Measurements from ENCODE around the gene C1orf198.

Gene C1orf198

GRCh38 chr1:230867903-230868735 lies at the start of gene C1orf198:
C1orf198 (minus strand) TSS chr1:230868521; CDS start chr1:230868512, 9 bp downstream.
- Histone ChIP-seq H3K4me2 (ENCODE audit: low read length) (peak within 1 kb of the TSS; percentile 92), H3K4me1 (ENCODE audit: low read length) (peaks cover 10% of the 10 kb centered on the region; the same call in 1 of the 2 replicates), H3K9ac (ENCODE audit: low read length) (peak within 1 kb of the TSS; percentile 67), H3K4me3 (ENCODE audit: low read length) (peak within 1 kb of the TSS; percentile 87), H3K27ac (ENCODE audit: low read length) (no peak within 1 kb of the TSS), H3K9me3 (ENCODE audit: insufficient read depth, low read length) (no peaks in the 10 kb centered on the region), H3K27me3 (ENCODE audit: low read depth, low read length) (peaks cover 19% of the 10 kb centered on the region), H3K79me2 (ENCODE audit: low read length) (no peaks in the 10 kb centered on the region), H3K36me3 (replicated peaks; ENCODE audit: low read depth, low read length) (no peaks in the 10 kb centered on the region), H4K20me1 (ENCODE audit: insufficient read depth, low read length) (no peaks in the 10 kb centered on the region), H2AFZ (ENCODE audit: low read depth, low read length) (peak within 1 kb of the TSS; percentile 72)
- TF ChIP-seq CTCF (IDR thresholded peaks at IDR 0.05; ENCODE audit: low read depth, low read length) (no peak), EZH2phosphoT487 (IDR thresholded peaks at IDR 0.05; ENCODE audit: low read depth) (no peak)

GRCh38 chr1:230917284-230918135 lies 49.2 kb upstream of the C1orf198 start:
- H2AFZ ChIP-seq (ENCODE audit: low read depth, low read length), result no peak overlapping the region
- H3K27ac ChIP-seq (ENCODE audit: low read length), result no peak overlapping the region
- H3K4me3 ChIP-seq (ENCODE audit: low read length), result no peak overlapping the region
- TF ChIP-seq CTCF (IDR thresholded peaks at IDR 0.05; ENCODE audit: low read depth, low read length), result peak; percentile 88
- no peak for TF ChIP-seq EZH2phosphoT487 (IDR thresholded peaks at IDR 0.05; ENCODE audit: low read depth)
- no peaks in the 10 kb centered on the region for H4K20me1 ChIP-seq (ENCODE audit: insufficient read depth, low read length)
- no peaks in the 10 kb centered on the region for H3K27me3 ChIP-seq (ENCODE audit: low read depth, low read length)
- no peak overlapping the region for H3K9ac ChIP-seq (ENCODE audit: low read length)
- H3K9me3 ChIP-seq (ENCODE audit: insufficient read depth, low read length), result no peaks in the 10 kb centered on the region
- H3K4me1 ChIP-seq (ENCODE audit: low read length), result no peaks in the 10 kb centered on the region
- no peak overlapping the region for H3K4me2 ChIP-seq (ENCODE audit: low read length)
- no peaks in the 10 kb centered on the region for H3K79me2 ChIP-seq (ENCODE audit: low read length)
- peaks cover 37% of the 10 kb centered on the region for H3K36me3 ChIP-seq (replicated peaks; ENCODE audit: low read depth, low read length)

- no peak overlapping the region for H3K27ac ChIP-seq (ENCODE audit: low read length)
- H3K4me1 ChIP-seq (ENCODE audit: low read length), result no peaks in the 10 kb centered on the region
- no peak overlapping the region for H3K4me2 ChIP-seq (ENCODE audit: low read length)
- H3K36me3 ChIP-seq (replicated peaks; ENCODE audit: low read depth, low read length), result peaks cover 39% of the 10 kb centered on the region
- no peaks in the 10 kb centered on the region for H3K79me2 ChIP-seq (ENCODE audit: low read length)
- no peaks in the 10 kb centered on the region for H4K20me1 ChIP-seq (ENCODE audit: insufficient read depth, low read length)
- H3K4me3 ChIP-seq (ENCODE audit: low read length), result no peak overlapping the region
- no peak for TF ChIP-seq CTCF (IDR thresholded peaks at IDR 0.05; ENCODE audit: low read depth, low read length)
- no peak for TF ChIP-seq EZH2phosphoT487 (IDR thresholded peaks at IDR 0.05; ENCODE audit: low read depth)
- no peaks in the 10 kb centered on the region for H3K27me3 ChIP-seq (ENCODE audit: low read depth, low read length)
- H3K9me3 ChIP-seq (ENCODE audit: insufficient read depth, low read length), result no peaks in the 10 kb centered on the region
- no peak overlapping the region for H3K9ac ChIP-seq (ENCODE audit: low read length)
- H2AFZ ChIP-seq (ENCODE audit: low read depth, low read length), result no peak overlapping the region
Observed at GRCh38 chr1:230916587-230917283, 48.4 kb upstream of the C1orf198 start.
